MM.1S (cell line): ENCODE results near the gene ATXN1.

Experiments
- DNase-seq: peaks from one replicate; pipeline ENCODE4 v3.0.0-alpha.2; 2015
- H2AFZ ChIP-seq: fragments of 300-600 bp; sonication (generic); 2 replicates; pipeline ENCODE4 v1.6.0; 2016; ENCODE audit warnings: antibody characterized with exemption, low read length
- H3F3A ChIP-seq: fragments of 300-600 bp; sonication (generic); 2 replicates; pipeline ENCODE4 v1.6.1; 2016; ENCODE audit warnings: mild to moderate bottlenecking, antibody characterized with exemption, low read length, moderate library complexity, mixed read lengths; ENCODE audit not compliant: insufficient read depth
- H3K27ac ChIP-seq: fragments of 300-600 bp; sonication (generic); 2 replicates; pipeline ENCODE4 v1.5.1; 2016; ENCODE audit warnings: mild to moderate bottlenecking, low read length
- H3K27me3 ChIP-seq: fragments of 300-600 bp; sonication (generic); replicated peaks from 2 replicates; pipeline ENCODE4 v1.6.0; 2016; ENCODE audit warnings: low read length; ENCODE audit not compliant: insufficient read depth
- H3K36me3 ChIP-seq: fragments of 300-600 bp; sonication (generic); replicated peaks from 2 replicates; pipeline ENCODE4 v1.6.1; 2016; ENCODE audit warnings: mild to moderate bottlenecking, low read length, mixed read lengths; ENCODE audit not compliant: insufficient read depth
- H3K4me1 ChIP-seq: fragments of 300-600 bp; sonication (generic); 2 replicates; pipeline ENCODE4 v1.6.1; 2016; ENCODE audit warnings: low read length, mixed read lengths
- H3K4me2 ChIP-seq: fragments of 300-600 bp; sonication (generic); 2 replicates; pipeline ENCODE4 v1.6.0; 2016; ENCODE audit warnings: low read depth, low read length
- H3K4me3 ChIP-seq: fragments of 300-600 bp; sonication (generic); 2 replicates; pipeline ENCODE4 v1.5.1; 2016; ENCODE audit warnings: low read length, mixed read lengths
- H3K79me2 ChIP-seq: fragments of 300-600 bp; sonication (generic); 2 replicates; pipeline ENCODE4 v1.6.1; 2016; ENCODE audit warnings: mixed run types, low read length, mixed read lengths
- H3K9ac ChIP-seq: fragments of 300-600 bp; sonication (generic); 2 replicates; pipeline ENCODE4 v1.6.1; 2016; ENCODE audit warnings: low read length, mixed read lengths
- H3K9me2 ChIP-seq: fragments of 300-600 bp; sonication (generic); replicated peaks from 2 replicates; pipeline ENCODE4 v1.6.1; 2016; ENCODE audit warnings: mild to moderate bottlenecking, low read length, mixed read lengths; ENCODE audit not compliant: insufficient read depth
- H3K9me3 ChIP-seq: fragments of 300-600 bp; sonication (generic); replicated peaks from 2 replicates; pipeline ENCODE4 v1.6.1; 2016; ENCODE audit warnings: mild to moderate bottlenecking, low read length, mixed read lengths; ENCODE audit not compliant: insufficient read depth
- H4K20me1 ChIP-seq: fragments of 300-600 bp; sonication (generic); 2 replicates; pipeline ENCODE4 v1.6.1; 2016; ENCODE audit warnings: mild to moderate bottlenecking, low read length, moderate library complexity, mixed read lengths; ENCODE audit not compliant: insufficient read depth
- CTCF ChIP-seq: fragments of 300-600 bp; sonication (generic); IDR thresholded peaks from 2 replicates; pipeline ENCODE4 v1.5.1; 2016; ENCODE audit warnings: antibody characterized with exemption, low read length, mixed read lengths
- EZH2 ChIP-seq: fragments of 300-600 bp; sonication (generic); optimal IDR thresholded peaks from 2 replicates; pipeline ENCODE3; 2017; ENCODE audit warnings: low read depth, mild to moderate bottlenecking, antibody characterized with exemption, low read length, mixed read lengths
- EZH2phosphoT487 ChIP-seq: fragments of 300-600 bp; sonication (generic); IDR thresholded peaks from 2 replicates; pipeline ENCODE4 v1.6.1; 2018; ENCODE audit warnings: antibody characterized with exemption, low read length

Gene ATXN1

GRCh38 chr6:16339265-16339587, 422.0 kb downstream of the ATXN1 start:
- H3K4me3 ChIP-seq: no peak overlapping the region
- no peak overlapping the region for H2AFZ ChIP-seq
- no peak overlapping the region for H3K4me2 ChIP-seq
- H3K9ac ChIP-seq: no peak overlapping the region
- no peaks in the 10 kb centered on the region for H3K9me3 ChIP-seq
- H3K36me3 ChIP-seq: no peaks in the 10 kb centered on the region
- no peaks in the 10 kb centered on the region for H3K79me2 ChIP-seq
- no peaks in the 10 kb centered on the region for H3K27me3 ChIP-seq
- no peak for TF ChIP-seq EZH2
- TF ChIP-seq CTCF: no peak
- no peak for TF ChIP-seq EZH2phosphoT487
- no peak overlapping the region for H3K27ac ChIP-seq
- no peak for DNase-seq
- no peaks in the 10 kb centered on the region for H3F3A ChIP-seq
- no peaks in the 10 kb centered on the region for H4K20me1 ChIP-seq
- no peaks in the 10 kb centered on the region for H3K4me1 ChIP-seq
- no peaks in the 10 kb centered on the region for H3K9me2 ChIP-seq

GRCh38 chr6:16338577-16339264, 422.5 kb downstream of the ATXN1 start:
- Histone ChIP-seq H3K79me2 (no peaks in the 10 kb centered on the region), H3K4me2 (no peak overlapping the region), H3K4me3 (no peak overlapping the region), H3K9me3 (no peaks in the 10 kb centered on the region), H3K27me3 (no peaks in the 10 kb centered on the region), H3K9ac (no peak overlapping the region), H4K20me1 (no peaks in the 10 kb centered on the region), H3F3A (no peaks in the 10 kb centered on the region), H3K36me3 (no peaks in the 10 kb centered on the region), H3K27ac (no peak overlapping the region), H3K9me2 (no peaks in the 10 kb centered on the region), H3K4me1 (no peaks in the 10 kb centered on the region), H2AFZ (no peak overlapping the region)
- DNase-seq: no peak
- TF ChIP-seq CTCF (no peak), EZH2 (no peak), EZH2phosphoT487 (no peak)

GRCh38 chr6:16337295-16337975, 423.8 kb downstream of the ATXN1 start:
- Histone ChIP-seq H3K9me3 (no peaks in the 10 kb centered on the region), H3F3A (no peaks in the 10 kb centered on the region), H3K27me3 (no peaks in the 10 kb centered on the region), H3K9me2 (no peaks in the 10 kb centered on the region), H3K4me1 (no peaks in the 10 kb centered on the region), H3K9ac (no peak overlapping the region), H3K27ac (no peak overlapping the region), H3K36me3 (no peaks in the 10 kb centered on the region), H2AFZ (no peak overlapping the region), H3K4me3 (no peak overlapping the region), H3K79me2 (no peaks in the 10 kb centered on the region), H4K20me1 (no peaks in the 10 kb centered on the region), H3K4me2 (no peak overlapping the region)
- TF ChIP-seq EZH2phosphoT487: no peak
- TF ChIP-seq CTCF: no peak
- no peak for TF ChIP-seq EZH2
- DNase-seq: no peak
